Liver (tissue), 3 donors: Measurements from ENCODE around the gene CACNG6.

Experiments
- CTCF ChIP-seq: fragments of 150-350 bp; IDR thresholded peaks from 2 replicates; pipeline ENCODE4 v1.5.1; 2017; ENCODE audit warnings: improper control_type of control experiment, low read depth, low read length; ENCODE audit not compliant: missing input control
- HNF4G ChIP-seq: IDR thresholded peaks from 2 replicates; pipeline ENCODE4 v1.6.1; 2016; ENCODE audit warnings: antibody characterized with exemption
- MAX ChIP-seq: IDR thresholded peaks from 2 replicates; pipeline ENCODE4 v1.6.1; 2016; ENCODE audit warnings: antibody characterized with exemption
- RAD21 ChIP-seq, 2 donors: IDR thresholded peaks; 2 replicates each; pipeline ENCODE4 v1.6.1; 2016; ENCODE audit warnings: antibody characterized with exemption in 2 of 2, mild to moderate bottlenecking in 2 of 2
- RXRA ChIP-seq, 2 donors: IDR thresholded peaks; 2 replicates each; pipeline ENCODE4 v1.6.1; 2017 to 2018; ENCODE audit warnings: antibody characterized with exemption in 2 of 2, mild to moderate bottlenecking in 1 of 2
- SP1 ChIP-seq: IDR thresholded peaks from 2 replicates; pipeline ENCODE4 v1.6.1; 2018; ENCODE audit warnings: antibody characterized with exemption, mild to moderate bottlenecking
- TAF1 ChIP-seq: conservative IDR thresholded peaks from 2 replicates; pipeline ENCODE4 v1.6.1; 2016; ENCODE audit warnings: antibody characterized with exemption, mild to moderate bottlenecking
- TF ChIP-seq, protein P1 (sequence below): IDR thresholded peaks from 2 replicates; pipeline ENCODE4 v1.6.1; 2016; ENCODE audit warnings: antibody characterized with exemption, mild to moderate bottlenecking
- donor health status: healthy.
- donor health status: healthy.

DNA sequence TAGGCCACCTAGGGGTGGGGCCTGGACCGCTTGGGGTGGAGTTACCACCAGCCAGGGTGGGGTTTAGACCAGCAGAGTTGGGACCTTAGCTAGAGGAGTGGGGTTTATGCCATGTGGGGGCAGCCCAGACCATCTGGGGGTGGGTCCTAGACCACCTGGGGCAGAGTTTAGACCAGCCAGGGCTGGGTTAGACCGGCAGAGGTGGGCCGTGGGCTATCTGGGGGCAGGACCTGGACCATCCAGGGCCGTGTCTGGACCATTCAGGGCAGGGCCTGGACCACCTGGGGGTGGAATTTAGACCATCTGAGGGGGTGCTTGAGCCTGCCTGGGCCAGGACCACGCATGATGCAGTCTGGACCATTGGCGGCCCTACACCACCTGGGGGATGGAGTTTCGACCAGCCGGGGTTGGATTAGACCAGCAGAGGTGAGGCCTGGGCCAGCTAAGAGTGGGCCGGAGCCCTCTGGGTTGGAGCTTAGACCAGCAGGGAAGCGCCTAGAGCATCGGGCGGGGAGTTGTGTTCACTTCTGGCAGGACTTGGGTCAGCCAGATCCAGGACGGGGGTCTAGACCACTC lies 10.0 kb upstream of the CACNG6 start:
- TF ChIP-seq, protein P1, sequence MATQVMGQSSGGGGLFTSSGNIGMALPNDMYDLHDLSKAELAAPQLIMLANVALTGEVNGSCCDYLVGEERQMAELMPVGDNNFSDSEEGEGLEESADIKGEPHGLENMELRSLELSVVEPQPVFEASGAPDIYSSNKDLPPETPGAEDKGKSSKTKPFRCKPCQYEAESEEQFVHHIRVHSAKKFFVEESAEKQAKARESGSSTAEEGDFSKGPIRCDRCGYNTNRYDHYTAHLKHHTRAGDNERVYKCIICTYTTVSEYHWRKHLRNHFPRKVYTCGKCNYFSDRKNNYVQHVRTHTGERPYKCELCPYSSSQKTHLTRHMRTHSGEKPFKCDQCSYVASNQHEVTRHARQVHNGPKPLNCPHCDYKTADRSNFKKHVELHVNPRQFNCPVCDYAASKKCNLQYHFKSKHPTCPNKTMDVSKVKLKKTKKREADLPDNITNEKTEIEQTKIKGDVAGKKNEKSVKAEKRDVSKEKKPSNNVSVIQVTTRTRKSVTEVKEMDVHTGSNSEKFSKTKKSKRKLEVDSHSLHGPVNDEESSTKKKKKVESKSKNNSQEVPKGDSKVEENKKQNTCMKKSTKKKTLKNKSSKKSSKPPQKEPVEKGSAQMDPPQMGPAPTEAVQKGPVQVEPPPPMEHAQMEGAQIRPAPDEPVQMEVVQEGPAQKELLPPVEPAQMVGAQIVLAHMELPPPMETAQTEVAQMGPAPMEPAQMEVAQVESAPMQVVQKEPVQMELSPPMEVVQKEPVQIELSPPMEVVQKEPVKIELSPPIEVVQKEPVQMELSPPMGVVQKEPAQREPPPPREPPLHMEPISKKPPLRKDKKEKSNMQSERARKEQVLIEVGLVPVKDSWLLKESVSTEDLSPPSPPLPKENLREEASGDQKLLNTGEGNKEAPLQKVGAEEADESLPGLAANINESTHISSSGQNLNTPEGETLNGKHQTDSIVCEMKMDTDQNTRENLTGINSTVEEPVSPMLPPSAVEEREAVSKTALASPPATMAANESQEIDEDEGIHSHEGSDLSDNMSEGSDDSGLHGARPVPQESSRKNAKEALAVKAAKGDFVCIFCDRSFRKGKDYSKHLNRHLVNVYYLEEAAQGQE, result no peak
- no peak for TF ChIP-seq CTCF
- TF ChIP-seq RXRA (IDR thresholded peaks at IDR 0.05), result no peak
- no peak for TF ChIP-seq HNF4G
- TF ChIP-seq SP1, result no peak
- TF ChIP-seq MAX, result no peak
- no peak for TF ChIP-seq TAF1
- no peak for TF ChIP-seq RAD21 (IDR thresholded peaks at IDR 0.05)
